Measurements from ENCODE around the gene LRRC74B. TPM values are rescaled to one million over a fixed set of nuclear protein-coding genes. Genes with fewer than 3 reads are reported as not detected.

LRRC74B gene
- total and polyA plus RNA-seq, 2 of the 4 experiments (the other 2 are of a cell fraction): not detected

DNA sequence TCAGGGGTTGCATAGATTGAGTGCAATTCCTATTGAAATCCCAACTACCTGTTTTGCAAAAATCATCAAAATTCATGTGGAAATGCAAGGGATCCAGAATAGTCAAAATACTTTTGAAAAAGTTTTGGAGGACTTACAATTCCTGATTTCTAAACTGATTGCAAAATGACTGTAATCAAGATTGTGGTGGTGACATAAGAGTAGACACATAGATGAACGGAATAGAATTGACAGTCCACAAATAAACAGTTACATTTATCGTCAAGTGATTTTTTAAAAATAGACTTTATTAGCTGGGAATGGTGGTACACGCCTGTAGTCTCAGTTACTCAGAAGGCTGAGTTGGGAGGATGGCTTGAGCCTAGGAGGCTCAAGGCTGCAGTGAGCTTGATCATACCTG lies 10.8 kb upstream of the LRRC74B start:
- no peak overlapping the region for H3K9ac ChIP-seq (ENCODE audit: low read depth, low read length)
- no peak overlapping the region for H3K4ac ChIP-seq (ENCODE audit: low read depth, low read length)
- no peaks in the 10 kb centered on the region for H3K36me3 ChIP-seq (ENCODE audit: control insufficient read depth, insufficient read depth, low read length)
- H3K4me2 ChIP-seq (ENCODE audit: low read depth, low read length): no peak overlapping the region
- no CpG with 5 or more reads among the region's 3 CpGs for WGBS, 2 experiments (ENCODE audit: extremely low coverage in 2 of 2, insufficient read length in 1 of 2)
- ChIA-PET CTCF (no interaction called here), POLR2A (ENCODE audit: unreplicated experiment) (no interaction called here)
- ATAC-seq (ENCODE audit: low read depth) (no peak), DNase-seq (no peak)
- no peak overlapping the region for H2AK9ac ChIP-seq (replicated peaks; ENCODE audit: low read depth, low read length, poor library complexity)
- in situ Hi-C loops (cut with MboI; ENCODE audit: low sequenced_read_pairs): no loop called here
- H3K4me3 ChIP-seq (ENCODE audit: insufficient read depth, low read depth, low read length): no peak overlapping the region
- dilution Hi-C loops (cut with HindIII; ENCODE audit: low sequenced_read_pairs, unreplicated experiment): no loop called here
- no peak overlapping the region for H4K91ac ChIP-seq (ENCODE audit: insufficient read depth, low read depth, low read length)
- no peak overlapping the region for H3K23ac ChIP-seq (ENCODE audit: low read depth, low read length)
- peaks cover 5% of the 10 kb centered on the region; the same call in 1 of the 2 replicates for H3K4me1 ChIP-seq (ENCODE audit: control insufficient read depth, insufficient read depth, low read length)
- no peak overlapping the region for H3K14ac ChIP-seq (replicated peaks; ENCODE audit: low read depth, low read length)
- no peak overlapping the region for H2BK5ac ChIP-seq (ENCODE audit: low read depth, low read length, poor library complexity, severe bottlenecking)
- H4K20me1 ChIP-seq (ENCODE audit: insufficient read depth, low read length): no peaks in the 10 kb centered on the region
- H3K18ac ChIP-seq (ENCODE audit: low read depth, low read length): no peak overlapping the region
- H2AK5ac ChIP-seq (ENCODE audit: low read depth, low read length): no peak overlapping the region
- H3K9me1 ChIP-seq (ENCODE audit: insufficient read depth, low read length): no peaks in the 10 kb centered on the region
- H3K9me3 ChIP-seq (ENCODE audit: control insufficient read depth, insufficient read depth, low read length): no peaks in the 10 kb centered on the region
- H3K27ac ChIP-seq (ENCODE audit: insufficient read depth, low read length): no peak overlapping the region
- no peak overlapping the region for H2AFZ ChIP-seq (replicated peaks; ENCODE audit: low read length, poor library complexity)
- H2BK15ac ChIP-seq (ENCODE audit: low read depth, low read length): no peak overlapping the region
- no peak overlapping the region for H2BK20ac ChIP-seq (ENCODE audit: low read depth, low read length)
- peaks cover 30% of the 10 kb centered on the region for H3K27me3 ChIP-seq (ENCODE audit: control insufficient read depth, insufficient read depth, low read length)
- no peak overlapping the region for H4K5ac ChIP-seq (ENCODE audit: low read depth, low read length)
- no peak overlapping the region for H4K8ac ChIP-seq (ENCODE audit: low read depth in 2 of 2, low read length in 2 of 2)
- no peak for TF ChIP-seq MAFK (IDR thresholded peaks at IDR 0.05; ENCODE audit: low read depth, low read length)
- no peak for TF ChIP-seq FOS (IDR thresholded peaks at IDR 0.05; ENCODE audit: low read depth, low read length)
- no peak for TF ChIP-seq BHLHE40 (IDR thresholded peaks at IDR 0.05; ENCODE audit: low read depth, low read length)
- no peak for TF ChIP-seq USF2 (IDR thresholded peaks at IDR 0.05; ENCODE audit: low read depth, low read length)
- no peak for TF ChIP-seq SMC3 (IDR thresholded peaks at IDR 0.05; ENCODE audit: low read depth, low read length)
- no peak for TF ChIP-seq MAZ (IDR thresholded peaks at IDR 0.05; ENCODE audit: borderline replicate concordance, low read depth, low read length)
- no peak for TF ChIP-seq CEBPB (IDR thresholded peaks at IDR 0.05; ENCODE audit: low read depth, low read length)
- TF ChIP-seq, protein P1, sequence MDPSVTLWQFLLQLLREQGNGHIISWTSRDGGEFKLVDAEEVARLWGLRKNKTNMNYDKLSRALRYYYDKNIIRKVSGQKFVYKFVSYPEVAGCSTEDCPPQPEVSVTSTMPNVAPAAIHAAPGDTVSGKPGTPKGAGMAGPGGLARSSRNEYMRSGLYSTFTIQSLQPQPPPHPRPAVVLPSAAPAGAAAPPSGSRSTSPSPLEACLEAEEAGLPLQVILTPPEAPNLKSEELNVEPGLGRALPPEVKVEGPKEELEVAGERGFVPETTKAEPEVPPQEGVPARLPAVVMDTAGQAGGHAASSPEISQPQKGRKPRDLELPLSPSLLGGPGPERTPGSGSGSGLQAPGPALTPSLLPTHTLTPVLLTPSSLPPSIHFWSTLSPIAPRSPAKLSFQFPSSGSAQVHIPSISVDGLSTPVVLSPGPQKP (IDR thresholded peaks at IDR 0.05; ENCODE audit: borderline replicate concordance, low read depth, low read length): no peak
- no peak for TF ChIP-seq NFE2L2 (IDR thresholded peaks at IDR 0.05; ENCODE audit: low read depth, low read length)
- TF ChIP-seq RFX5 (IDR thresholded peaks at IDR 0.05; ENCODE audit: low read depth, low read length): no peak
- no peak overlapping the region for H3K56ac ChIP-seq (ENCODE audit: extremely low read depth, insufficient read depth, low read length)
- H3K79me1 ChIP-seq (ENCODE audit: low read depth in 1 of 2, low read length in 2 of 2): no peaks in the 10 kb centered on the region
- H2BK120ac ChIP-seq (ENCODE audit: low read depth, low read length): no peak overlapping the region
- BruUV-seq (replicated peaks): no TSS peak
- intact Hi-C loops (cut with micrococcal nuclease): no loop called here

Data from IMR-90 (cell line).